Measurements from ENCODE around the gene PCMTD2.
"Not testable (repeated sequence)": the region's sequence is repeated elsewhere in the genome, so short reads cannot be mapped to it uniquely, and the experiment has no call there.

The PCMTD2 gene

GRCh38 chr20:64303086-64303485 is 47.5 kb downstream of the PCMTD2 start:
- not testable (repeated sequence) for DNase-seq

- not testable (repeated sequence) for DNase-seq
These were observed 58.2 kb downstream of the PCMTD2 start for GRCh38 chr20:64313761-64314160.

GRCh38 chr20:64315381-64315780 is 59.8 kb downstream of the PCMTD2 start:
- not testable (repeated sequence) for DNase-seq

GRCh38 chr20:64315884-64316283 is 60.3 kb downstream of the PCMTD2 start:
- DNase-seq = not testable (repeated sequence)

- not testable (repeated sequence) for DNase-seq
These were observed 61.0 kb downstream of the PCMTD2 start for GRCh38 chr20:64316415-64317083.

- not testable (repeated sequence) for DNase-seq
These were observed 61.8 kb downstream of the PCMTD2 start for GRCh38 chr20:64317331-64317730.

GRCh38 chr20:64318056-64318455 is 62.5 kb downstream of the PCMTD2 start:
- DNase-seq = not testable (repeated sequence)

- DNase-seq = not testable (repeated sequence)
These were observed 66.7 kb downstream of the PCMTD2 start for GRCh38 chr20:64322031-64322789.
